IMR-90 (cell line): Measurements from ENCODE around the gene DCLRE1B. TPM values are rescaled to one million over a fixed set of nuclear protein-coding genes. Genes with fewer than 3 reads are reported as not detected.

Source experiments
- ATAC-seq: fragments of 200-7000 bp; cut with Tn5 transposase; 2 replicates; pipeline ENCODE4 v1.9.1; 2020; ENCODE audit warnings: low read depth, mild to moderate bottlenecking, moderate library complexity
- BruUV-seq: library from RNA; stranded (reverse); fragments of 400-500 nt; replicated peaks from 2 replicates; lab custom pipeline; 2021; lab: Mats Ljungman, UMichigan
- CTCF ChIA-PET: fragments of 300-600 bp; formaldehyde crosslinking; extraction: SDS; loops from one replicate; lab custom pipeline; 2021; ENCODE audit warnings: antibody characterized with exemption; lab: Yijun Ruan, JAX
- POLR2A ChIA-PET: fragments of 300-600 bp; sonication (Branson Sonifier 250); formaldehyde crosslinking; loops from one replicate; lab custom pipeline; 2022; ENCODE audit warnings: antibody characterized with exemption; ENCODE audit not compliant: unreplicated experiment; lab: Charles Lee
- DNase-seq: peaks from one replicate; pipeline ENCODE4 v3.0.0; 2013
- H2AFZ ChIP-seq: replicated peaks from 2 replicates; pipeline ENCODE3; 2013; ENCODE audit warnings: low read length, mild to moderate bottlenecking; ENCODE audit not compliant: poor library complexity
- H2AK5ac ChIP-seq: 2 replicates; pipeline ENCODE4 v1.6.1; 2013; ENCODE audit warnings: low read depth, low read length, inconsistent platforms
- H2AK9ac ChIP-seq: replicated peaks from 2 replicates; pipeline ENCODE3; 2013; ENCODE audit warnings: mild to moderate bottlenecking, low read depth, low read length, moderate library complexity; ENCODE audit not compliant: poor library complexity
- H2BK120ac ChIP-seq: 2 replicates; pipeline ENCODE4 v1.6.1; 2013; ENCODE audit warnings: low read depth, low read length, inconsistent platforms
- H2BK15ac ChIP-seq: 3 replicates; pipeline ENCODE4 v1.6.1; 2013; ENCODE audit warnings: low read depth, low read length, inconsistent platforms
- H2BK20ac ChIP-seq: 2 replicates; pipeline ENCODE4 v1.6.1; 2013; ENCODE audit warnings: low read depth, mild to moderate bottlenecking, inconsistent platforms, low read length, moderate library complexity
- H2BK5ac ChIP-seq: 2 replicates; pipeline ENCODE4 v1.6.1; 2013; ENCODE audit warnings: mild to moderate bottlenecking, low read depth, low read length, inconsistent platforms; ENCODE audit not compliant: poor library complexity, severe bottlenecking
- H3K14ac ChIP-seq: replicated peaks from 2 replicates; pipeline ENCODE4 v1.6.1; 2013; ENCODE audit warnings: low read depth, low read length, inconsistent platforms
- H3K18ac ChIP-seq: 2 replicates; pipeline ENCODE4 v1.6.1; 2013; ENCODE audit warnings: low read depth, low read length, control low read depth
- H3K23ac ChIP-seq: 2 replicates; pipeline ENCODE4 v1.6.1; 2013; ENCODE audit warnings: low read depth, low read length, inconsistent platforms
- H3K27ac ChIP-seq: 2 replicates; pipeline ENCODE4 v1.5.1; 2013; ENCODE audit warnings: mild to moderate bottlenecking, control low read depth, low read length; ENCODE audit not compliant: insufficient read depth
- H3K27me3 ChIP-seq: 2 replicates; pipeline ENCODE4 v1.6.1; 2013; ENCODE audit warnings: low read length; ENCODE audit not compliant: control insufficient read depth, insufficient read depth
- H3K36me3 ChIP-seq: 2 replicates; pipeline ENCODE4 v1.6.1; 2013; ENCODE audit warnings: low read length, mixed read lengths; ENCODE audit not compliant: control insufficient read depth, insufficient read depth
- H3K4ac ChIP-seq: 2 replicates; pipeline ENCODE4 v1.6.1; 2013; ENCODE audit warnings: low read depth, low read length, inconsistent platforms
- H3K4me1 ChIP-seq: 2 replicates; pipeline ENCODE4 v1.6.1; 2013; ENCODE audit warnings: low read length, mixed read lengths; ENCODE audit not compliant: control insufficient read depth, insufficient read depth
- H3K4me2 ChIP-seq: 2 replicates; pipeline ENCODE4 v1.6.1; 2013; ENCODE audit warnings: low read depth, mild to moderate bottlenecking, control low read depth, low read length, moderate library complexity
- H3K4me3 ChIP-seq: 2 replicates; pipeline ENCODE4 v1.5.1; 2013; ENCODE audit warnings: low read depth, mild to moderate bottlenecking, control low read depth, low read length, moderate library complexity; ENCODE audit not compliant: insufficient read depth
- H3K56ac ChIP-seq: 2 replicates; pipeline ENCODE4 v1.6.1; 2013; ENCODE audit warnings: low read length, inconsistent platforms; ENCODE audit not compliant: insufficient read depth; ENCODE audit errors: extremely low read depth
- H3K79me1 ChIP-seq, 2 experiments: 2 replicates each; pipeline ENCODE4 v1.6.1; 2013; ENCODE audit warnings: low read length in 2 of 2, inconsistent platforms in 1 of 2, low read depth in 1 of 2
- H3K9ac ChIP-seq: 2 replicates; pipeline ENCODE4 v1.6.1; 2013; ENCODE audit warnings: low read depth, low read length, control low read depth
- H3K9me1 ChIP-seq: 2 replicates; pipeline ENCODE4 v1.6.1; 2013; ENCODE audit warnings: low read length, inconsistent platforms; ENCODE audit not compliant: insufficient read depth
- H3K9me3 ChIP-seq: 2 replicates; pipeline ENCODE4 v1.6.1; 2013; ENCODE audit warnings: low read length; ENCODE audit not compliant: control insufficient read depth, insufficient read depth
- H4K20me1 ChIP-seq: 2 replicates; pipeline ENCODE4 v1.6.1; 2013; ENCODE audit warnings: low read length, inconsistent platforms; ENCODE audit not compliant: insufficient read depth
- H4K5ac ChIP-seq: 2 replicates; pipeline ENCODE4 v1.6.1; 2013; ENCODE audit warnings: mild to moderate bottlenecking, low read depth, low read length, control low read depth
- H4K8ac ChIP-seq, 2 experiments: 2 replicates each; pipeline ENCODE4 v1.6.1; 2013; ENCODE audit warnings: low read depth in 2 of 2, low read length in 2 of 2, control low read depth in 1 of 2, inconsistent platforms in 1 of 2
- H4K91ac ChIP-seq: 2 replicates; pipeline ENCODE4 v1.6.1; 2013; ENCODE audit warnings: low read depth, low read length, inconsistent platforms; ENCODE audit not compliant: insufficient read depth
- BHLHE40 ChIP-seq: fragments of 150-350 bp; IDR thresholded peaks from 2 replicates; pipeline ENCODE4 v1.6.1; 2016; ENCODE audit warnings: mild to moderate bottlenecking, low read depth, low read length
- CEBPB ChIP-seq: IDR thresholded peaks from 2 replicates; pipeline ENCODE4 v1.6.1; 2012; ENCODE audit warnings: low read depth, low read length, improper control_type of control experiment
- CHD1 ChIP-seq: IDR thresholded peaks from 2 replicates; pipeline ENCODE4 v1.6.1; 2012; ENCODE audit warnings: low read depth, low read length, improper control_type of control experiment
- CTCF ChIP-seq: conservative IDR thresholded peaks from 2 replicates; pipeline ENCODE4 v1.5.1; 2012; ENCODE audit warnings: mild to moderate bottlenecking, low read depth, low read length, improper control_type of control experiment
- ELK1 ChIP-seq: fragments of 150-350 bp; IDR thresholded peaks from 2 replicates; pipeline ENCODE4 v1.6.1; 2016; ENCODE audit warnings: low read depth, mild to moderate bottlenecking, low read length, moderate library complexity, borderline replicate concordance
- FOS ChIP-seq: fragments of 150-350 bp; IDR thresholded peaks from 2 replicates; pipeline ENCODE4 v1.6.1; 2016; ENCODE audit warnings: low read depth, low read length
- MAFK ChIP-seq: IDR thresholded peaks from 2 replicates; pipeline ENCODE4 v1.6.1; 2012; ENCODE audit warnings: low read depth, low read length, improper control_type of control experiment
- MAZ ChIP-seq: IDR thresholded peaks from 2 replicates; pipeline ENCODE4 v1.6.1; 2012; ENCODE audit warnings: low read depth, mild to moderate bottlenecking, low read length, improper control_type of control experiment, moderate library complexity, borderline replicate concordance
- MXI1 ChIP-seq: IDR thresholded peaks from 2 replicates; pipeline ENCODE4 v1.6.1; 2012; ENCODE audit warnings: low read depth, mild to moderate bottlenecking, low read length, moderate library complexity, borderline replicate concordance
- NFE2L2 ChIP-seq: fragments of 150-350 bp; IDR thresholded peaks from 2 replicates; pipeline ENCODE4 v1.6.1; 2016; ENCODE audit warnings: low read depth, mild to moderate bottlenecking, low read length
- POLR2A ChIP-seq: IDR thresholded peaks from 2 replicates; pipeline ENCODE4 v1.6.1; 2012; ENCODE audit warnings: mild to moderate bottlenecking, low read depth, low read length
- RAD21 ChIP-seq: IDR thresholded peaks from 2 replicates; pipeline ENCODE4 v1.6.1; 2012; ENCODE audit warnings: low read length, improper control_type of control experiment
- RCOR1 ChIP-seq: IDR thresholded peaks from 2 replicates; pipeline ENCODE4 v1.6.1; 2012; ENCODE audit warnings: mild to moderate bottlenecking, low read length, improper control_type of control experiment; ENCODE audit not compliant: insufficient replicate concordance
- RFX5 ChIP-seq: IDR thresholded peaks from 2 replicates; pipeline ENCODE4 v1.8.0; 2012; ENCODE audit warnings: low read depth, mild to moderate bottlenecking, low read length, moderate library complexity
- SMC3 ChIP-seq: fragments of 150-350 bp; IDR thresholded peaks from 2 replicates; pipeline ENCODE4 v1.6.1; 2016; ENCODE audit warnings: low read depth, mild to moderate bottlenecking, antibody characterized with exemption, low read length, moderate library complexity
- USF2 ChIP-seq: fragments of 150-350 bp; IDR thresholded peaks from 2 replicates; pipeline ENCODE4 v1.6.1; 2017; ENCODE audit warnings: mild to moderate bottlenecking, antibody characterized with exemption, low read length, low read depth
- WGBS, 2 experiments: methylation state at CpG; one replicate each; pipeline versions ENCODE4 v1.1.5 to v1.1.7; 2013; ENCODE audit warnings: missing lambda C conversion rate in 2 of 2; ENCODE audit not compliant: insufficient read length in 1 of 2; ENCODE audit errors: extremely low coverage in 2 of 2; 5-methylcytosine and 5-hydroxymethylcytosine counted together
- dilution Hi-C: fragments of 300-500 bp; cut with HindIII; formaldehyde crosslinking; loops from one replicate; pipeline ENCODE4 v1.14.3; 2018; ENCODE audit warnings: low sequenced_read_pairs; ENCODE audit not compliant: unreplicated experiment
- in situ Hi-C: fragments of 300-500 bp; cut with MboI; formaldehyde crosslinking; loops from 3 replicates; pipeline ENCODE4 v1.14.3; 2019; ENCODE audit warnings: low sequenced_read_pairs, inconsistent platforms, mixed read lengths
- intact Hi-C: fragments of 100-400 bp; cut with micrococcal nuclease; formaldehyde crosslinking; loops from 2 replicates; pipeline ENCODE4 v1.10.0; 2022
- polyA plus RNA-seq, 3 experiments: library from polyadenylated mRNA; depleted of rRNA; stranded (reverse); fragments of >200 nt; gene quantifications; 2 replicates each; pipeline ENCODE4 v1.2.3, GENCODE V29; 2012; ENCODE audit warnings: low replicate concordance in 1 of 3
- total RNA-seq: library from RNA; depleted of rRNA; stranded (reverse); fragments of >200 nt; gene quantifications from 2 replicates; pipeline ENCODE4 v1.2.3, GENCODE V29; 2012

DCLRE1B gene
- total and polyA plus RNA-seq, 2 of the 4 experiments (the other 2 are of a cell fraction), result 4.9 to 6.1 TPM

- DNase-seq (no peak), ATAC-seq (no peak)
- no peak overlapping the region; the same call in 1 of the 2 replicates for H3K4ac ChIP-seq
- H3K79me1 ChIP-seq, result no peaks in the 10 kb centered on the region
- dilution Hi-C loops, result no loop called here
- intact Hi-C loops, result no loop called here
- H4K5ac ChIP-seq, result peak overlapping the region; percentile 63
- H3K9ac ChIP-seq, result no peak overlapping the region
- H2AK5ac ChIP-seq, result peak overlapping the region; percentile 38
- TF ChIP-seq MAFK (no peak), RCOR1 (no peak), MXI1 (no peak), BHLHE40 (no peak), CHD1 (no peak), MAZ (no peak), USF2 (no peak), RFX5 (no peak), SMC3 (no peak), POLR2A (no peak), ELK1 (no peak), CEBPB (no peak), RAD21 (no peak), CTCF (no peak), NFE2L2 (no peak), FOS (no peak)
- no peaks in the 10 kb centered on the region for H3K27me3 ChIP-seq
- BruUV-seq, result no TSS peak
- peak overlapping the region; percentile 94; the same call in 1 of the 2 replicates for H2BK20ac ChIP-seq
- no peaks in the 10 kb centered on the region for H3K36me3 ChIP-seq
- H4K8ac ChIP-seq, result peak overlapping the region; percentile 28 to 61; a peak in 2 of 4 replicates
- no peak overlapping the region for H3K4me3 ChIP-seq
- 83% methylated on average over 1 of the region's 5 CpGs; no CpG with 5 or more reads in 1 of the 2 experiments for WGBS, 2 experiments
- peak overlapping the region; percentile 98; the same call in 1 of the 2 replicates for H2BK120ac ChIP-seq
- POLR2A ChIA-PET, result no interaction called here
- H3K4me1 ChIP-seq, result peaks cover 10% of the 10 kb centered on the region
- no peak overlapping the region for H3K4me2 ChIP-seq
- no peaks in the 10 kb centered on the region for H4K20me1 ChIP-seq
- H3K9me3 ChIP-seq, result no peaks in the 10 kb centered on the region
- no peak overlapping the region for H3K56ac ChIP-seq
- H3K27ac ChIP-seq, result peak overlapping the region; percentile 13; the same call in 1 of the 2 replicates
- H2AFZ ChIP-seq, result no peak overlapping the region
- no peak overlapping the region for H3K23ac ChIP-seq
- CTCF ChIA-PET, result no interaction called here
- in situ Hi-C loops, result loop anchor here (25.0 kb wide), 1 partner anchor 426 kb away; no protein-coding TSS in a partner anchor
- H4K91ac ChIP-seq, result peak overlapping the region; percentile 8; the same call in 1 of the 2 replicates
- H3K14ac ChIP-seq, result no peak overlapping the region; the same call in 1 of the 2 replicates
- H2BK15ac ChIP-seq, result peak overlapping the region; percentile 29; the same call in 2 of the 3 replicates
- H3K18ac ChIP-seq, result peak overlapping the region; percentile 86
- H3K9me1 ChIP-seq, result no peaks in the 10 kb centered on the region
- peak overlapping the region; percentile 43 for H2BK5ac ChIP-seq
- H2AK9ac ChIP-seq, result no peak overlapping the region
Observed at GRCh38 chr1:113861641-113862040, 43.5 kb upstream of the DCLRE1B start.
